CD4-positive, alpha-beta memory T cell (primary cell): Measurements from ENCODE around the gene PCDH15. TPM values are rescaled to one million over a fixed set of nuclear protein-coding genes. Genes with fewer than 3 reads are reported as not detected.

Experiments
- CTCF ChIA-PET: fragments of 350-600 bp; sonication (Branson Sonifier 250); formaldehyde crosslinking; loops from one replicate; lab custom pipeline; 2021; ENCODE audit warnings: inconsistent platforms; ENCODE audit not compliant: partially characterized antibody; lab: Charles Lee
- POLR2A ChIA-PET: fragments of 350-600 bp; sonication (Branson Sonifier 250); formaldehyde crosslinking; loops from one replicate; lab custom pipeline; 2021; ENCODE audit not compliant: partially characterized antibody; lab: Charles Lee
- DNase-seq, 5 donors: peaks; one replicate each; pipeline versions ENCODE4 v3.0.0 to v3.0.0-alpha.2; 2020 to 2022; ENCODE audit warnings: mixed read lengths in 1 of 5
- H3K27ac ChIP-seq: one replicate; pipeline ENCODE4 v1.7.0; 2013; ENCODE audit warnings: low read depth, low read length
- H3K27me3 ChIP-seq: 2 replicates; pipeline ENCODE4 v1.7.0; 2013; ENCODE audit warnings: mild to moderate bottlenecking, low read length, moderate library complexity; ENCODE audit not compliant: insufficient read depth
- H3K36me3 ChIP-seq: 2 replicates; pipeline ENCODE4 v1.7.0; 2013; ENCODE audit warnings: mild to moderate bottlenecking, low read length, moderate library complexity; ENCODE audit not compliant: insufficient read depth
- H3K4me1 ChIP-seq: 2 replicates; pipeline ENCODE4 v1.7.0; 2013; ENCODE audit warnings: mild to moderate bottlenecking, low read length, moderate library complexity; ENCODE audit not compliant: insufficient read depth
- H3K4me3 ChIP-seq, 2 donors: one replicate each; pipeline ENCODE4 v1.7.0; 2013; ENCODE audit warnings: low read length in 2 of 2, mild to moderate bottlenecking in 1 of 2
- H3K9me3 ChIP-seq, 2 donors: one replicate each; pipeline ENCODE4 v1.7.0; 2013; ENCODE audit warnings: low read length in 2 of 2, control low read depth in 1 of 2; ENCODE audit not compliant: control insufficient read depth in 1 of 2
- H3K27ac Mint-ChIP-seq, 7 donors: one replicate each; pipeline ENCODE4 v1.8.0; 2020 to 2021; ENCODE audit warnings: mixed read lengths in 7 of 7, mild to moderate bottlenecking in 6 of 7, inconsistent platforms in 3 of 7, moderate library complexity in 3 of 7
- H3K27me3 Mint-ChIP-seq, 2 donors: one replicate each; pipeline ENCODE4 v1.8.0; 2020 to 2021; ENCODE audit warnings: mixed read lengths in 2 of 2
- H3K36me3 Mint-ChIP-seq, 2 donors: one replicate each; pipeline ENCODE4 v1.8.0; 2020 to 2021; ENCODE audit warnings: mixed read lengths in 2 of 2, inconsistent platforms in 1 of 2, mild to moderate bottlenecking in 1 of 2
- H3K4me1 Mint-ChIP-seq, 4 donors: one replicate each; pipeline ENCODE4 v1.8.0; 2020 to 2021; ENCODE audit warnings: mixed read lengths in 4 of 4, mild to moderate bottlenecking in 1 of 4
- H3K4me3 Mint-ChIP-seq, 8 donors: one replicate each; pipeline ENCODE4 v1.8.0; 2020 to 2021; ENCODE audit warnings: mixed read lengths in 8 of 8, mild to moderate bottlenecking in 7 of 8, moderate library complexity in 6 of 8, inconsistent platforms in 3 of 8
- H3K9me3 Mint-ChIP-seq, 8 donors: one replicate each; pipeline ENCODE4 v1.8.0; 2020 to 2021; ENCODE audit warnings: mixed read lengths in 8 of 8, mild to moderate bottlenecking in 5 of 8, inconsistent platforms in 3 of 8, moderate library complexity in 1 of 8
- intact Hi-C: fragments of 100-400 bp; cut with micrococcal nuclease; formaldehyde crosslinking; loops from one replicate; pipeline ENCODE4 v1.15.1; 2023
- polyA plus RNA-seq, 2 donors: library from polyadenylated mRNA; unstranded; fragments of 300-500 nt; fragmentation: Illumina TruSeq; gene quantifications; one replicate each; pipeline ENCODE4 v1.2.3, GENCODE V29; 2021
- total RNA-seq, 2 experiments: library from RNA; stranded (reverse); gene quantifications; one replicate each; pipeline ENCODE4 v1.2.3, GENCODE V29; 2021

PCDH15 gene
- total RNA-seq (not detected), polyA plus RNA-seq (not detected)

GRCh38 chr10:54800741-54801421, at the start of gene PCDH15:
Gene PCDH15, minus strand, starts transcription at chr10:54801231. Its CDS starts 136,969 bp downstream, at chr10:54664262.
- Mint-ChIP-seq H3K9me3 (peaks cover 0 to 18% (median 4%) of the 10 kb centered on the region in 8 donors), H3K36me3 (no peaks in the 10 kb centered on the region), H3K27me3 (no peaks in the 10 kb centered on the region), H3K27ac (no peak within 1 kb of the TSS), H3K4me1 (no peaks in the 10 kb centered on the region), H3K4me3 (no peak within 1 kb of the TSS)
- Histone ChIP-seq H3K27ac (no peak within 1 kb of the TSS), H3K9me3 (no peaks in the 10 kb centered on the region), H3K27me3 (no peaks in the 10 kb centered on the region), H3K36me3 (no peaks in the 10 kb centered on the region), H3K4me3 (no peak within 1 kb of the TSS), H3K4me1 (no peaks in the 10 kb centered on the region)
- POLR2A ChIA-PET = no interaction called here
- intact Hi-C loops = no loop called here
- CTCF ChIA-PET = no interaction called here
- no peak for DNase-seq

GRCh38 chr10:54843932-54844331, 42.9 kb upstream of the PCDH15 start:
- CTCF ChIA-PET = no interaction called here
- no peaks in the 10 kb centered on the region for H3K4me1 Mint-ChIP-seq
- no peaks in the 10 kb centered on the region for H3K36me3 Mint-ChIP-seq
- Histone ChIP-seq H3K27ac (no peak overlapping the region), H3K27me3 (no peaks in the 10 kb centered on the region), H3K9me3 (no peaks in the 10 kb centered on the region), H3K4me3 (no peak overlapping the region), H3K4me1 (no peaks in the 10 kb centered on the region), H3K36me3 (no peaks in the 10 kb centered on the region)
- no peak overlapping the region for H3K4me3 Mint-ChIP-seq
- POLR2A ChIA-PET = no interaction called here
- intact Hi-C loops = no loop called here
- H3K27ac Mint-ChIP-seq = no peak overlapping the region
- no peak for DNase-seq
- H3K27me3 Mint-ChIP-seq = no peaks in the 10 kb centered on the region
- peaks cover 0 to 7% (median 3%) of the 10 kb centered on the region in 8 donors for H3K9me3 Mint-ChIP-seq

- H3K4me1 ChIP-seq = no peaks in the 10 kb centered on the region
- no peaks in the 10 kb centered on the region for H3K27me3 Mint-ChIP-seq
- no peak overlapping the region for H3K4me3 ChIP-seq
- H3K4me1 Mint-ChIP-seq = no peaks in the 10 kb centered on the region
- no peak for DNase-seq
- H3K36me3 ChIP-seq = no peaks in the 10 kb centered on the region
- peaks cover 0 to 9% (median 4%) of the 10 kb centered on the region in 8 donors for H3K9me3 Mint-ChIP-seq
- ChIA-PET CTCF (no interaction called here), POLR2A (no interaction called here)
- no peaks in the 10 kb centered on the region for H3K27me3 ChIP-seq
- H3K27ac ChIP-seq = no peak overlapping the region
- H3K4me3 Mint-ChIP-seq = no peak overlapping the region
- intact Hi-C loops = no loop called here
- no peak overlapping the region for H3K27ac Mint-ChIP-seq
- no peaks in the 10 kb centered on the region for H3K36me3 Mint-ChIP-seq
- no peaks in the 10 kb centered on the region for H3K9me3 ChIP-seq
These were observed 42.1 kb upstream of the PCDH15 start for GRCh38 chr10:54843085-54843646.

- ChIA-PET CTCF (no interaction called here), POLR2A (no interaction called here)
- Mint-ChIP-seq H3K27ac (no peak overlapping the region), H3K4me3 (no peak overlapping the region), H3K4me1 (no peaks in the 10 kb centered on the region), H3K9me3 (peaks cover 3 to 17% (median 6%) of the 10 kb centered on the region in 8 donors), H3K27me3 (no peaks in the 10 kb centered on the region), H3K36me3 (no peaks in the 10 kb centered on the region)
- H3K36me3 ChIP-seq = no peaks in the 10 kb centered on the region
- intact Hi-C loops = no loop called here
- H3K4me1 ChIP-seq = no peaks in the 10 kb centered on the region
- no peak overlapping the region for H3K4me3 ChIP-seq
- H3K27ac ChIP-seq = no peak overlapping the region
- H3K9me3 ChIP-seq = no peaks in the 10 kb centered on the region
- no peak for DNase-seq
- H3K27me3 ChIP-seq = no peaks in the 10 kb centered on the region
These were observed 36.4 kb upstream of the PCDH15 start for GRCh38 chr10:54837479-54837878.

DNA sequence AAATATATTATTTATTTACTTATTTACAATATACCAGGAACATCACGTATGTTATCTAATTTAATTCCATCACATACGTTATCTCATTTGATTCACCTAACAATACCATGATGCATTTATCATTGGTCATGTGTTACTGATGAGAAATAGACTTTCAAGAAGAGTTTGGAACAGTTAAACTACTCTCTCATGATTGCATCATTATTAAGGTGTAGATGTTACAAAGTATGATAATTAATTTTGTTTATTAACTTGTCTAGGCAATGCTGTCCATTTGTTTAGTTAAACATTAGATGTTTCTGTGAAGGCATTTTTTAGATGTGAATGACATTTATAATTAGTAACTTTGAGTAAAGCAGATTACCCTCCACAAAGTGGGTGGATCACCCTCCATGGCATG, 32.0 kb upstream of the PCDH15 start:
- Mint-ChIP-seq H3K27me3 (no peaks in the 10 kb centered on the region), H3K4me3 (no peak overlapping the region), H3K4me1 (no peaks in the 10 kb centered on the region), H3K9me3 (peaks cover 2 to 11% (median 5%) of the 10 kb centered on the region in 8 donors), H3K27ac (no peak overlapping the region), H3K36me3 (no peaks in the 10 kb centered on the region)
- CTCF ChIA-PET = no interaction called here
- no peaks in the 10 kb centered on the region for H3K4me1 ChIP-seq
- no peak for DNase-seq
- no peak overlapping the region for H3K27ac ChIP-seq
- no peaks in the 10 kb centered on the region for H3K9me3 ChIP-seq
- intact Hi-C loops = no loop called here
- no peaks in the 10 kb centered on the region for H3K36me3 ChIP-seq
- H3K27me3 ChIP-seq = no peaks in the 10 kb centered on the region
- POLR2A ChIA-PET = no interaction called here
- no peak overlapping the region for H3K4me3 ChIP-seq

DNA sequence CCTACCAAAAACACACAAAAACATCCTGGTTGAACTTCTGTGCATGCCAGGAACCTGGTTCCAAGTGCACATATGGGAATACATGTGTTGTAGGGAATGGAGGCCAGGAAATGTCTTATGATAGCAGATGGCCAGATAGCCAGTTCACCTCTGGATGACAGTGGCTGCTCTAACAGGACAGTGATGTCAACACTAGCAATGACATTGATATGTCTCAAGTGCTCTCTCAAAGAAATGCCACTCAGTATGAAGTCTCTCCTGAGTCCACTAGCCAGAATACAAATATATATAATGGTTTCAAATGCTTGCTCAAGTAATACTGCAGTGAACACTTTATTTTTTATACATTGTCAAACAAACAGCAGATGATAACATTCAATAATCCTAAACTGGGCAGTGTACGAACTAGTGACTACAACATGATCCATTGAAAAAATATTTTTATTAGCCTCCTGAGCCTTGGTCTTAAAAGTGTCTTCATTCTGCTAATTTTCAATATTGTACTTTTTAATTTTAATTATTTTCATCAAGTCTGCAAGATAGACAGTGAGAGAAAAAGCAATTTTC, 26.0 kb upstream of the PCDH15 start:
- Mint-ChIP-seq H3K4me3 (no peak overlapping the region), H3K4me1 (no peaks in the 10 kb centered on the region), H3K9me3 (peaks cover 2 to 11% (median 4%) of the 10 kb centered on the region in 8 donors), H3K27ac (no peak overlapping the region), H3K36me3 (no peaks in the 10 kb centered on the region), H3K27me3 (no peaks in the 10 kb centered on the region)
- Histone ChIP-seq H3K36me3 (no peaks in the 10 kb centered on the region), H3K4me3 (no peak overlapping the region), H3K27me3 (no peaks in the 10 kb centered on the region), H3K9me3 (no peaks in the 10 kb centered on the region), H3K4me1 (no peaks in the 10 kb centered on the region), H3K27ac (no peak overlapping the region)
- POLR2A ChIA-PET = no interaction called here
- CTCF ChIA-PET = no interaction called here
- intact Hi-C loops = no loop called here
- DNase-seq = no peak

DNA sequence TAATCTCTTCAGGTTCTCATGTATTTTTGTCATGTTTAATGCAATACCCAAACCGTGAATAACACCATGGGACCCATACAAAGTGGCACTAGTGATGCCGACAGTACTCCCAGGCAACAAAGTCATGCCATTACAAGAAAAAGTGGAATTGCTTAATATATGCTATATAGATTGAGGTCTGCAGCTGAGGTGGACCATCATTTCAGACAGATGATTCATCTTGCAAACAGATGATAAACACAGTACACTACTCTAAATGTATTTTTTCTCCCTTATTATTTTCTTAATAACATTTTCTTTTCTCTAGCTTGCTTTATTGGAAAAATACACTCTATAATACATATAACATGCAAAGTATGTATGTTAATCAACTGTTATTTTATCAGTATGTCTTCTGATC, 14.6 kb upstream of the PCDH15 start:
- no peaks in the 10 kb centered on the region for H3K9me3 ChIP-seq
- H3K27ac Mint-ChIP-seq = no peak overlapping the region
- no peaks in the 10 kb centered on the region for H3K4me1 Mint-ChIP-seq
- no peaks in the 10 kb centered on the region for H3K27me3 Mint-ChIP-seq
- H3K9me3 Mint-ChIP-seq = peaks cover 0 to 21% (median 8%) of the 10 kb centered on the region in 8 donors
- H3K27ac ChIP-seq = no peak overlapping the region
- no peak overlapping the region for H3K4me3 ChIP-seq
- intact Hi-C loops = no loop called here
- no peak overlapping the region for H3K4me3 Mint-ChIP-seq
- H3K27me3 ChIP-seq = no peaks in the 10 kb centered on the region
- ChIA-PET POLR2A (no interaction called here), CTCF (no interaction called here)
- no peaks in the 10 kb centered on the region for H3K36me3 ChIP-seq
- H3K36me3 Mint-ChIP-seq = no peaks in the 10 kb centered on the region
- no peak for DNase-seq
- H3K4me1 ChIP-seq = no peaks in the 10 kb centered on the region
